ENCODE data around the gene DENND1A. TPM values are rescaled to one million over a fixed set of nuclear protein-coding genes. Genes with fewer than 3 reads are reported as not detected.

The DENND1A gene
- total and polyA plus RNA-seq, 2 experiments from 2014 or later: 13.1 to 28.7 TPM

GRCh38 chr9:123416176-123416575 is 513.8 kb downstream of the DENND1A start (continued):
- no peak for TF ChIP-seq REST (IDR thresholded peaks at IDR 0.05; ENCODE audit: unreplicated experiment)
- TF ChIP-seq CREB1 (CRISPR knock-in tag; IDR thresholded peaks at IDR 0.05; ENCODE audit: low read depth): no peak
- no peak for TF ChIP-seq POLR2AphosphoS5 (IDR thresholded peaks at IDR 0.05; ENCODE audit: low read depth)
- TF ChIP-seq ZNF331 (CRISPR knock-in tag; IDR thresholded peaks at IDR 0.05; ENCODE audit: low read depth): no peak
- TF ChIP-seq NANOG (IDR thresholded peaks at IDR 0.05; ENCODE audit: borderline replicate concordance): no peak
- no peak for TF ChIP-seq EZH2 (IDR thresholded peaks at IDR 0.05; ENCODE audit: low read depth, unreplicated experiment)
- TF ChIP-seq STAT1 (IDR thresholded peaks at IDR 0.05; ENCODE audit: unreplicated experiment): no peak
- no peak for TF ChIP-seq JUNB (IDR thresholded peaks at IDR 0.05; ENCODE audit: unreplicated experiment)

- H3K4me2 ChIP-seq: peak overlapping the region; percentile 20; the same call in 1 of the 2 replicates
- no peaks in the 10 kb centered on the region for H3K79me2 ChIP-seq (replicated peaks; ENCODE audit: insufficient read depth)
- H3K4me1 Mint-ChIP-seq: peaks cover 21% of the 10 kb centered on the region
- H4K20me1 ChIP-seq (replicated peaks; ENCODE audit: insufficient read depth): no peaks in the 10 kb centered on the region
- H3K27ac ChIP-seq (ENCODE audit: low read depth): no peak overlapping the region
- ATAC-seq (no peak), DNase-seq (ENCODE audit: low spot score) (no peak)
- no peak overlapping the region for H3K4me3 ChIP-seq
- H3F3A ChIP-seq (replicated peaks; ENCODE audit: low read depth): no peaks in the 10 kb centered on the region; the same call in 1 of the 2 replicates
- no peaks in the 10 kb centered on the region for H3K27me3 ChIP-seq (ENCODE audit: insufficient read depth)
- no peaks in the 10 kb centered on the region for H3K36me3 Mint-ChIP-seq (ENCODE audit: low read depth)
- H3K27ac Mint-ChIP-seq: no peak overlapping the region
- H3K36me3 ChIP-seq (ENCODE audit: insufficient read depth): no peaks in the 10 kb centered on the region
- H3K27me3 Mint-ChIP-seq (ENCODE audit: insufficient read depth, low read depth, poor library complexity): peaks cover 9% of the 10 kb centered on the region
- H3K4me1 ChIP-seq (ENCODE audit: insufficient read depth): peaks cover 14% of the 10 kb centered on the region
- no peaks in the 10 kb centered on the region for H3K9me2 ChIP-seq (ENCODE audit: insufficient read depth)
- no peak overlapping the region for H2AFZ ChIP-seq
- no peak overlapping the region for H3K4me3 Mint-ChIP-seq
- H3K9me3 Mint-ChIP-seq: no peaks in the 10 kb centered on the region
- TF ChIP-seq CTCF (conservative IDR thresholded peaks at IDR 0.05; ENCODE audit: low read depth in 2 of 2) (no peak), REST (IDR thresholded peaks at IDR 0.05; ENCODE audit: unreplicated experiment) (no peak), EZH2phosphoT487 (IDR thresholded peaks at IDR 0.05; ENCODE audit: unreplicated experiment) (no peak)
These were observed 514.7 kb downstream of the DENND1A start for GRCh38 chr9:123414936-123415930.
